CD4-positive, alpha-beta T cell treated with Interleukin-15 for 1 hour (primary cell): Measurements from ENCODE around the gene EIF5B.

Source experiments
- DNase-seq: peaks from one replicate; pipeline ENCODE4 v3.0.0-alpha.2; 2020

Gene EIF5B

GRCh38 chr2:99374747-99375146 is 37.6 kb downstream of the EIF5B start:
- no peak for DNase-seq

GRCh38 chr2:99376254-99376864 is 39.2 kb downstream of the EIF5B start:
- no peak for DNase-seq

GRCh38 chr2:99377879-99378278 is 40.7 kb downstream of the EIF5B start:
- no peak for DNase-seq

GRCh38 chr2:99380376-99381010 is 43.3 kb downstream of the EIF5B start:
- DNase-seq: no peak

GRCh38 chr2:99382143-99382542 is 45.0 kb downstream of the EIF5B start:
- DNase-seq: no peak

- DNase-seq: no peak
Measured at GRCh38 chr2:99386011-99386410, 48.8 kb downstream of the EIF5B start.

- DNase-seq: no peak
Measured at GRCh38 chr2:99388892-99389291, 51.7 kb downstream of the EIF5B start.

- DNase-seq: no peak
Measured at GRCh38 chr2:99389371-99389770, 52.2 kb downstream of the EIF5B start.

- DNase-seq: no peak
Measured at GRCh38 chr2:99389946-99390345, 52.8 kb downstream of the EIF5B start.

GRCh38 chr2:99395589-99396130 is 58.5 kb downstream of the EIF5B start:
- no peak for DNase-seq

GRCh38 chr2:99397266-99397920 is 60.2 kb downstream of the EIF5B start:
- DNase-seq: no peak

GRCh38 chr2:99398303-99398702 is 61.1 kb downstream of the EIF5B start:
- no peak for DNase-seq

- no peak for DNase-seq
Measured at GRCh38 chr2:99399063-99399462, 61.9 kb downstream of the EIF5B start.

GRCh38 chr2:99399795-99400194 is 62.6 kb downstream of the EIF5B start:
- no peak for DNase-seq

- DNase-seq: no peak
Measured at GRCh38 chr2:99401841-99402240, 64.7 kb downstream of the EIF5B start.

GRCh38 chr2:99403084-99403483 is 65.9 kb downstream of the EIF5B start:
- no peak for DNase-seq

- no peak for DNase-seq
Measured at GRCh38 chr2:99403524-99403923, 66.3 kb downstream of the EIF5B start.

- DNase-seq: no peak
Measured at GRCh38 chr2:99404039-99404796, 67.0 kb downstream of the EIF5B start.

- DNase-seq: no peak
Measured at GRCh38 chr2:99404797-99405669, 67.8 kb downstream of the EIF5B start.

- DNase-seq: no peak
Measured at GRCh38 chr2:99406137-99406536, 68.9 kb downstream of the EIF5B start.

GRCh38 chr2:99410276-99410675 is 73.1 kb downstream of the EIF5B start:
- no peak for DNase-seq

- no peak for DNase-seq
Measured at GRCh38 chr2:99414566-99414965, 77.4 kb downstream of the EIF5B start.
